Peyer's patch (tissue), 4 donors: Measurements from ENCODE around the gene RAD51B. TPM values are rescaled to one million over a fixed set of nuclear protein-coding genes. Genes with fewer than 3 reads are reported as not detected.
"Not testable (repeated sequence)": the region's sequence is repeated elsewhere in the genome, so short reads cannot be mapped to it uniquely, and the experiment has no call there.

Source experiments
- DNase-seq, 3 donors: peaks; one replicate each; pipeline ENCODE4 v3.0.0-alpha.2; 2017 to 2019
- H3K27ac ChIP-seq, 4 donors: fragments of 200-600 bp; sonication (generic); one replicate each; pipeline ENCODE4 v1.5.1; 2016 to 2019
- H3K27me3 ChIP-seq, 2 donors: fragments of 200-600 bp; sonication (generic); one replicate each; pipeline ENCODE4 v1.5.1; 2019
- H3K36me3 ChIP-seq, 3 donors: fragments of 200-600 bp; sonication (generic); one replicate each; pipeline ENCODE4 v1.5.1; 2016 to 2019
- H3K4me1 ChIP-seq, 4 donors: fragments of 200-600 bp; sonication (generic); one replicate each; pipeline ENCODE4 v1.5.1; 2016 to 2019
- H3K4me3 ChIP-seq, 4 donors: fragments of 200-600 bp; sonication (generic); 1 replicate in 3 of 4; 2 replicates in 1 of 4; pipeline ENCODE4 v1.5.1; 2016 to 2019; ENCODE audit warnings: mild to moderate bottlenecking in 1 of 4
- H3K9me3 ChIP-seq, 4 donors: fragments of 200-600 bp; sonication (generic); one replicate each; pipeline ENCODE4 v1.5.1; 2016 to 2019; ENCODE audit warnings: mild to moderate bottlenecking in 1 of 4
- POLR2A ChIP-seq, 2 donors: fragments of 450-650 bp; IDR thresholded peaks; one replicate each; pipeline ENCODE4 v1.5.1; 2017; ENCODE audit warnings: antibody characterized with exemption in 2 of 2, mild to moderate bottlenecking in 2 of 2, moderate library complexity in 2 of 2
- total RNA-seq, 4 donors: library from RNA; depleted of rRNA; stranded (reverse); fragments of >200 nt; gene quantifications; one replicate each; pipeline ENCODE4 v1.1.0, GENCODE V29; 2016
- TF ChIP-seq, protein P1 (sequence below), 6 experiments: fragments of 450-650 bp in 4 of 6; fragments of 200-600 bp in 2 of 6; sonication (generic) in 1 of 6; IDR thresholded peaks; one replicate each; pipeline ENCODE4 v1.5.1; 2017 to 2019; ENCODE audit warnings: antibody characterized with exemption in 6 of 6, mild to moderate bottlenecking in 3 of 6, moderate library complexity in 1 of 6

The RAD51B gene
- total RNA-seq, 4 donors from 2014 or later: 12.6 to 103 (median 33.1) TPM

DNA sequence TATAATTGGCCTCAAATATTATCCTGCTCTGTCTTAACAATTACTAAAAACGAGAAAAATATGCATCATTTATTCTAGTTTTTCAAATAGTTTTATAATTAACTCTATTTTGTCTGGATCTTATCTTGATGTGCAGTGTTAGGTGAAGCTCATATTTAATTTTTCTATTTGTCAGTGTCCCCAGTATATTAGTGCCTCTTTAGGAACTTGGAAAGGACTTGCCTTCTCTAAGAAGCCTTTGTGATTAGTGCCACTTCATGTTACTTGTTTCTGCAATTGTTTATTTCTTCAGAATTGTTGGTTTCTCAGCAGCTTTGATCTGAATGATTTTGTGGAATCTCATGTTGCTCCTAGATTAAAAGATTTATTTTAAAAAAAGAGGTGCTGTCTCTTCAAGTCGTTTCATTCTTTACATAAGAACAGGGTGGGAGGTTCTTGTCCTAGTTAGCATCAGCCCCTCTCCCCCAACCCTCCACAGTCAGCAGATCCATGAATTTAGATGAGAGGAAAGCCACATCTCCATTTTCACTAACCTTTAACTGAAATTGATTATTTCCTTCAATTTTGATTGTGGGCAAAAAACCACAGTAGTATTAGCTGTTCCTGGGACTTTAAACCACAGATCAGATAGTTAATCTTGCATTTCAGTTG, 434.4 kb downstream of the RAD51B start:
- Histone ChIP-seq H3K4me3 (no peak overlapping the region), H3K27ac (no peak overlapping the region), H3K4me1 (peaks cover 0 to 19% (median 3%) of the 10 kb centered on the region in 4 donors), H3K27me3 (no peaks in the 10 kb centered on the region), H3K9me3 (no peaks in the 10 kb centered on the region), H3K36me3 (no peaks in the 10 kb centered on the region)
- no peak for TF ChIP-seq POLR2A (IDR thresholded peaks at IDR 0.05)
- TF ChIP-seq, protein P1, sequence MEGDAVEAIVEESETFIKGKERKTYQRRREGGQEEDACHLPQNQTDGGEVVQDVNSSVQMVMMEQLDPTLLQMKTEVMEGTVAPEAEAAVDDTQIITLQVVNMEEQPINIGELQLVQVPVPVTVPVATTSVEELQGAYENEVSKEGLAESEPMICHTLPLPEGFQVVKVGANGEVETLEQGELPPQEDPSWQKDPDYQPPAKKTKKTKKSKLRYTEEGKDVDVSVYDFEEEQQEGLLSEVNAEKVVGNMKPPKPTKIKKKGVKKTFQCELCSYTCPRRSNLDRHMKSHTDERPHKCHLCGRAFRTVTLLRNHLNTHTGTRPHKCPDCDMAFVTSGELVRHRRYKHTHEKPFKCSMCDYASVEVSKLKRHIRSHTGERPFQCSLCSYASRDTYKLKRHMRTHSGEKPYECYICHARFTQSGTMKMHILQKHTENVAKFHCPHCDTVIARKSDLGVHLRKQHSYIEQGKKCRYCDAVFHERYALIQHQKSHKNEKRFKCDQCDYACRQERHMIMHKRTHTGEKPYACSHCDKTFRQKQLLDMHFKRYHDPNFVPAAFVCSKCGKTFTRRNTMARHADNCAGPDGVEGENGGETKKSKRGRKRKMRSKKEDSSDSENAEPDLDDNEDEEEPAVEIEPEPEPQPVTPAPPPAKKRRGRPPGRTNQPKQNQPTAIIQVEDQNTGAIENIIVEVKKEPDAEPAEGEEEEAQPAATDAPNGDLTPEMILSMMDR (IDR thresholded peaks at IDR 0.05): no peak
- DNase-seq: no peak

DNA sequence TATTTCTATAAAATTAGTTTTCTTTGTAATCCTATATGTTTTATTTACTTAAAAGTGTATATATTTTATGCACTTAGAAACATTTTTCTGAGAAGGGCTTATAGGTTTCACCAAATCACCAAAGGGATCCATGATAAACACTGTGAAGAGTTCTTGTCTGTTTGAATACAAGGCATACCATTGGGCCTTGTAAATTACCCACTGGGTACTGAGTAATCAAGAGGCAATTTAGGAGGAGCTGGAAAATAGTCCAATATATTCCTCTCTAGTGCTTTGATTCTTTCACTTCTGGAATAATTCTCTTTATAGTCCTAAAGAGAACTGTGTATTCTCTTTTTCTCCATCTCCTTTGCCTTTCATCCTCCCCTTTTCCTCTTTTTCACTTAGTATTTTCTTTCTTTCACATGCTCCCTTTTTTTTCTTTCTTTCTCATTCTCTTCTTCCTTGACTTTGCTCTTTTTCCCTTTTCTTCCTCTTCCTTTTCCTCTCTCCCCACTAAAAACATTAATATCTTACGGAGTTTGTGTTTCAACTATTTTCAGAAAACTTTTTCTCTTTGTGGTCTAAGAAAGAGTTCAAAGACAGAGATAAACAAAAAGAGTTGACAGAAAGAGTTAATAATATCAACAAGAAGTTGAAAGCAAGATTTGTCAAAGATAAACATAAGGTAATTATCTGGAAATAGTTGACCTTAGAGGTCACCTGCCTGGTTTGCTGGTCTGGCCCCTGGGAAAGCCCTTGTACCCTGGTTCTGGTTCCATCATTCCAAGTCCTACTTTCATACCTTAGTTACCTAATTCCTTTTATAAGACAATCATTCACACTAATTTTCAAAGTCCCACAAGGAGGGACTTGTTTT, 435.3 kb downstream of the RAD51B start:
- H3K27ac ChIP-seq: no peak overlapping the region
- H3K4me1 ChIP-seq: peaks cover 0 to 14% (median 1%) of the 10 kb centered on the region in 4 donors

GRCh38 chr14:68255693-68256178, 436.2 kb downstream of the RAD51B start:
- H3K4me1 ChIP-seq: peaks cover 0 to 7% (median 2%) of the 10 kb centered on the region in 4 donors
- H3K27ac ChIP-seq: no peak overlapping the region
- no peak overlapping the region for H3K4me3 ChIP-seq
- TF ChIP-seq POLR2A (IDR thresholded peaks at IDR 0.05): no peak
- TF ChIP-seq, protein P1 (IDR thresholded peaks at IDR 0.05): no peak
- H3K27me3 ChIP-seq: no peaks in the 10 kb centered on the region
- no peaks in the 10 kb centered on the region for H3K36me3 ChIP-seq
- no peaks in the 10 kb centered on the region for H3K9me3 ChIP-seq
- no peak for DNase-seq

More for the DNA sequence above, 435.3 kb downstream of the RAD51B start:
- Histone ChIP-seq H3K36me3 (no peaks in the 10 kb centered on the region), H3K9me3 (no peaks in the 10 kb centered on the region), H3K4me3 (no peak overlapping the region), H3K27me3 (no peaks in the 10 kb centered on the region)
- TF ChIP-seq, protein P1 (IDR thresholded peaks at IDR 0.05): no peak
- no peak for TF ChIP-seq POLR2A (IDR thresholded peaks at IDR 0.05)
- DNase-seq: no peak

- Histone ChIP-seq H3K27ac (no peak overlapping the region), H3K27me3 (no peaks in the 10 kb centered on the region), H3K9me3 (no peaks in the 10 kb centered on the region), H3K4me1 (peaks cover 0 to 10% (median 3%) of the 10 kb centered on the region in 4 donors), H3K36me3 (no peaks in the 10 kb centered on the region), H3K4me3 (no peak overlapping the region)
- DNase-seq: no peak
- TF ChIP-seq, protein P1 (IDR thresholded peaks at IDR 0.05): no peak
- no peak for TF ChIP-seq POLR2A (IDR thresholded peaks at IDR 0.05)
Measured at GRCh38 chr14:68257969-68258368, 438.4 kb downstream of the RAD51B start.

DNA sequence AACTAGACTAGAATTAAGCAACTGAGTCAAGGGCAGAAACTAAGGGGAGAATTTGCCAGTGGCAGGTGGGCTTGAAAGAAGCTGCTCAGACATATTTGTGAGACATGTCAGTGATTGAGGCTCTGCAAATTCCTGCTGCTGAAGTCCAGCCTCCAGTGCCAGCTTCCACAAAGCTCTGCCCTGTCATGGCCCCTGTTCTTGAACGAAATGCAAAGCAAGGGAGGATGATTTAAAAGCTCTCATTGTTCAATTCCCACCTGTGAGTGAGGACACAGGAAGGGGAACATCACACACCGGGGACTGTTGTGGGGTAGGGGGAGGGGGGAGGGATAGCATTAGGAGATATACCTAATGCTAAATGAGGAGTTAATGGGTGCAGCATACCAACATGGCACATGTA, 439.4 kb downstream of the RAD51B start:
- H3K36me3 ChIP-seq, H3K27ac ChIP-seq, DNase-seq, H3K4me3 ChIP-seq, H3K27me3 ChIP-seq, H3K4me1 ChIP-seq, H3K9me3 ChIP-seq: not testable (repeated sequence)

DNA sequence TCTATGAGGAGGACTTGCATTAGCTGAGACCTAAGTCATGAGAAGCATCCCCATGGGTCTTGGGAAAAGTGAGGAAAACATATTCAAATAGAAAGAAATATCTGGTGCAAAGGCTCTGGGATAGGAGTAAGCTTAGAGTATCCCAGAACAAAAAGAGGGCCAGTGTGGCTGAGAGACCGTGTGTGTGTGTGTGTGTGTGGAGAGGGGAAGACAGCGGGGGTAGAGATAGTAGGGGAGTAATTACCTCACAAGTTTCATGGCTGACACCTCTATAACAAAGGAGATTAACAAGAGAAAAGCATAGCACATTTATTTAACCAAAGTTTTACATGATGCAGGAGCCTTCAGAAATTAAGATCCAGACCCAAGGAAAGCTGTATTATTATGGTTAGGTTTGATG, 440.5 kb downstream of the RAD51B start:
- peaks cover 0 to 10% (median 3%) of the 10 kb centered on the region in 4 donors for H3K4me1 ChIP-seq
- TF ChIP-seq, protein P1 (IDR thresholded peaks at IDR 0.05): no peak
- TF ChIP-seq POLR2A (IDR thresholded peaks at IDR 0.05): no peak
- H3K27me3 ChIP-seq: no peaks in the 10 kb centered on the region
- H3K27ac ChIP-seq: no peak overlapping the region
- no peak for DNase-seq
- H3K9me3 ChIP-seq: no peaks in the 10 kb centered on the region
- H3K4me3 ChIP-seq: no peak overlapping the region
- H3K36me3 ChIP-seq: no peaks in the 10 kb centered on the region
